Stimulated activated CD8-positive, alpha-beta memory T cell treated with anti-CD3 and anti-CD28 coated beads, Interleukin-15, amount 100 ng/mL, for 48 hours (primary cell): Measurements from ENCODE around the gene CAPN2.

Experiments used
- DNase-seq, 2 donors: peaks; one replicate each; pipeline ENCODE4 v3.0.0-alpha.2; 2020; ENCODE audit warnings: low read depth in 2 of 2

The CAPN2 gene

DNA sequence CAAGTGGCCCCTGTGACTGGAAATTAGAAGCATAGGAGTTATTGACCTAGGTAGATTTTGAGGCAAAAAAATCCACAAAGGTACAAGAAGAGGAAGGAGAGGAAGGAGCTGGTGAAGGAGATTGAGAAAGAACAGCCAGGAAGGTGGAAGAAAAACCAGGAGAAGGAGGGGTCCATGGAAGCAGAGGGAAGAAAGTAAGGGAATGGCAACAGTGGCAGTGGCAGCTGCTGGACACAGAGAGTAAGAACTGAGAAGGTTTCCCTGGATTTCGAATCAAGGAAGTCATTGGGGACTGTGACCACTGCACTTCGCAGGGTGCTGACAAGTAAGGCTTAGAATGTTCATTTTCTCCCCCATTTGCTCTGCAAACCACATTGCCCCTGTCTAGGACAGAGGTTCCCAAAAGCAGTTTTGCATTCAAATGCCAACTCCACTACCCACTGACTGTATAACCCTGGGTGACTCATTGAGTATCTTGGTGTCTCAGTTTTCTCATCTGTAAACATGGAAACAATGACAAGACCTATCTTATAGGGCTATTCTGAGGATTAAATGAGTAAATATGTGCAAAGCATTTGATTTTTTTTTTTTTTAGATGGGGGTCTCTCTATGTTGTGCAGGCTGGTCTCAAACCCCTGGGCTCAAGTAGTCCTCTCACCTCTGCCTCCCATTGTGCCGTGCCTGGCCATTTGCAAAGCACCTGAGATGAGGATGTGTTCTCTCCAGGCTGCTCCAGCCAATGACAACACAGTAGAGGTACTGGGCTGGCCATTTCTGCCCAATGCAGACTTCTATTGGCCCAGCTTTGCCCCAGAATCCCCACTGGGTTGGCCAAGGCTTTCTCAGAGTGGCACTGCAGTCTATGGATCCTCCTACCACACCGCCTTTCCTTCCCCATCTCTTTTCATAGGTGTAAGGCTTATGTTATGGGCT is 9.3 kb upstream of the CAPN2 start:
- DNase-seq = no peak

DNA sequence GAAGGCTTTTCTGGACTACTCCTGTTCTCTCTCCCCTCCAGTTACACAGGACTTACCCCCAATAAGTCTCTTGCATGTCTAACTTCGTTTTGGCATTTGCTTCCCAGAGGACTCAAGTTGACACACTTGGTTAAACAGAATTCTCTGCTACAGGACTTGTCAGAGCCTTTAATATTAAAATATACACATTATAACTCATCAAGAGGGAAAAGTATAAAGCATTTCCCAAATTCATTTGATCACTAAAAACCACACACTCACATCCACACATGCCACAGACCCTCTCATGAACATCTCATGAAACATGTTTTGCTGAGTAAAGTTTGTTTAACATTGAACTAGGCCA is 8.7 kb upstream of the CAPN2 start:
- no peak for DNase-seq

DNA sequence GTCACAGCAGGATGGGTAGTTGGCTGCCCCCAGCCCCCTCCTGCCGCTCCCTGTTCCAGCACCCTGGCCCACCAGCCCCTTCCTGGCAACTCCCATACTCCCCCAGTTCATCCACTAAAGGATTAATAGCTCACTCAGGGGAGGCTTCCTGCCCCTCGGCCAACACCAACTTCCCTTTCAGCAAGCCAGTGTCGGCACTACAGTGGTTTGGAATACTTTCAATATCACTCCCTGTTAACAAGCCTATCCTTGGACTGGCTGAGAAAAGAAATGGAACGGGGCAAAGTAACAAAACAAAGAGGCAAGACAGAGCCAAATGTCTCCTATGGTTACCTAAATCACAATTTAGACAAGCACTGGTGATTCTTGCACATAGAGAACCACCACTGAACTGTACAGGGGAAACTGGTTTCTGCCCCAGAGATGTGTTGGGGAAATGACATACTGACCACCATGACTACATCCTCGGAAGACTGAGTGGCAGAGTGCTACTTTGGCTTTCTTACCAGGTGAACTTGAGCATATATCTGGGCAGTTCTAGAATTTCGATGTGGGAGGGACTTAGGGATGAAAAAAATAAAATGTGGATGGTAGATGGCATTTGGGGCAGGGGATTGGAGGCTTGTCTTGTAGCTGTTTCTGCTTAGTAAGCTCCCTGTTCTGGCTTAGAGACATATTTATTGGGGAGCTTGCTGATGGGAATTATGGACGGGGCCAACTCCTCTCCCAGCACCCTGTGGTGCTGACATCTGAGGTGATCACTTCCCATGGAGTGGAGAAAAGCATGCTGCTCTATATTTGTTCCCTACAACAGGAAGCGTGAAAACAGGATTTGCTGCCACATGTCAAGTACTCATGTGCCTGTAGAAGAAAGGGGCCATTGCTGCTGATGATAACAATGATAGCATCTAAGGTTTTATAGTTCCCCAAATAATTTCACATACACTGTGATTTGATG is 7.1 kb upstream of the CAPN2 start:
- DNase-seq = no peak

DNA sequence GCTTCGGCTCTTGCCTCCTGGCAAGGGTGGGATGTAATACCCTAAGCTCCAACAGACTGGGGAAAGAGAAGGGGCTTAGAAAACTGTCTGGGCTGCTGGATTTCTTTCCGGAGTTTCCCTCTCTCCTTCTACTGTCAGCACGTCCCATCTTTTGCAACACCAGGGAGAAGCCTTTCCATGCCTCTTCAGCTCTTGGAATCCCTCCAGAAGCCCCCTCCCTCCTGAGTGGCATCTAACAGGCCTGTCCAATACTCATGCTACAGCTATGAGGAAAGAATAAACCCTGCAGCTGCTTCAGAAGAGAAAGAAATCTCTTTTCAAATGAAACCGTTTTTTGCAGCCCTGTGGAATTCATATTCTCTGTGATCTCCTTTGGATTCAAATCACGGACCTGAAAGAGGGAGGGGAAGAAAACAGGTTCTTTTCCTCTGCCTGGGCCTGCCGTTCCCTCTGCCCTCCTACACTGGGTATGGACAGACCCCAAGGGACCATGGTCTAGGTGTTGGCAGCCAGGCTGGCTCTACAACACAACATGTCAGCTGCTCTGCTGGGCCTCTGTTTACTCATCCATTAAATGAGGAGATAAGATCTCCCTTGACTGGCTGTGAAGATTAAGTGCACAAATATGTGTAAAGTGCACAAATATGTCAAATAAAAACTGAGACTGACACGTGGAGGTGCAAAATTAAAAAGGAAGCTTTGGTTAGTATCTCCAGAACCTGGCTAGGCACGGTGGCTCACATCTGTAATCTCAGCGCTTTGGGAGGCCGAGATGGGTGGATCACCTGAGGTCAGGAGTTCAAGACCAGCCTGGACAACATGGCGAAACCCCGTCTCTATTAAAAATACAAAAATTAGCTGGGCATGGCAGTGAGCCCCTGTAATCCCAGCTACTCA is 6.0 kb upstream of the CAPN2 start:
- DNase-seq = no peak

DNA sequence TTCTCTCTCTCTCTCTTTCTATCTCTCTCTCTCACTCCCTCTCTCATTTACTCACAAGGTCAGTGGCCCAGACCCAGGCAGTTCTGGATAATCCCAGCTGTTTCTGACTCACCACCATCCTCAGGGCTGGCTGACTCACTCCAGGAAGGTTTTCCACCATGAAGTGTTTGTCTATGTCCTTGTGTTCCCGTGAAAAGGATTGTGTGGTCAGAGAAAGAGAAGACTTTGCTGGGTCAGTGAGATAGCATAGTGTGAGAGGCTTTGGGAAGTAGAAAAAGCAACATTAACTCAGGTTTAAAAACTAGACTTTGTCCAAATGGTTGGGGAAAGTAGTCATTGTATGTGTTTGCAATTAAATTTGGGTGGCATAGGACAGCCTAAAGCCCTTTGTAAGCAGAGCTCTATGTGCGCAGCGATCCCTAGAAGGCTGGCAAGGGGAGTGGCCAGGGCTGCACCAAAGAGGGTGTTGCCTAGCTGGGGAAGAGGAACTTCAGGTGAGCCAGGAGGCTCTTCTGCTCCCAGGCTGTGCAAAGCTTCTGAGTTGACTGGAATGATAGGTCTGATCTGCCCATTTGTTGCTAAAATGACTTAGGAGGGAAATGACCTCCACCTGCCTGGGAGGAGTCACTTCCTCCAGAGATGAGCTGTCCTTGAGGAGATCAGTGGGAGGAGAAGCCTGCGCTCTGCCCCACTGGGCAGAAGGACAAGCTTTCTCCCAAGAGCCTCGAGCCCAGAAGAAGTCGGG is 4.9 kb upstream of the CAPN2 start:
- no peak for DNase-seq

DNA sequence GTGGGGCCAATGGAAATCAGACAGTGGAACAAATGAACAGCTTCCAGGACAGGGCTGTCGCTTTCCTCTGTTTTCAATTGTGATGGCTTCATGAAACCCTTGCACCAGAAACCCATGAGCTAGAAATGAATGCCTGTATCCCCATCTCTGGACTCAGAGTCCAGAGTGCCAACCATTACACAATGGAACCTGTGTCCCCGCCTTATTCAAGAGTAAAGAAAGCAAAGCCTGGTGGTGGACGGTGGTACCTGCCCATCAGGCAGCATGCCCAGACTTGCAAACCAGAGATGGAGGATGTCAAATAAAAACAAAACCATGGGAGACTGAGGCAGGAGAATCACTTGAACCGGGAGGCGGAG is 4.4 kb upstream of the CAPN2 start:
- no peak for DNase-seq

DNA sequence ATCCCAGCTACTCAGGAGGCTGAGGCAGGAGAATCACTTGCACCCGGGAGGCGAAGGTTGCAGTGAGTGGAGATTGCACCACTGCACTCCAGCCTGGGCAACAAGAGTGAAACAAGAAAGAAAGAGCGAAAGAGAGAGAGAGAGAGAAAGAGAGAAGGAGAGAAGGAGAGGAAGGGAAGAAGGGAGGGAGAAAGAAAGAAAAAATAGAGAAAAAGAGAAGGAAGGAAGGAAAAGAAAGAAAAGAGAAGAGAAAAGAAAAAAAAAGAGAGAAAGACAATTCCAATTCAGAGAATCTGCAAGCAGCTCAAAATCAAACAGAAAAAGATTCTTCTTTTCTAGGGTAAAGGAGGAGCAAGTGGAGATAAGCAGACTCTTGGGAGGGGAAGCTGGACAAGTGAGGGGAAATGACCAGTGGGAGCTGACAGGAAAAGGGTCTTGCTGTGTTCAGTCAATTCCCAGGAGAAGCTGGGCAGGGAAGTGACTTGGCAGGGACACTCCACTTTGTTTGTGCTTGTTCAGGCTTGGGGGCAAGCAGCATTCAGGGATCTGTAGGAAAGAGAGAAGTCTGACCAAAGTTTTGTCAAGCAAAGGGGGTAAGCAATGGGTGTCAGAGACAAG is 3.6 kb upstream of the CAPN2 start:
- DNase-seq = no peak

DNA sequence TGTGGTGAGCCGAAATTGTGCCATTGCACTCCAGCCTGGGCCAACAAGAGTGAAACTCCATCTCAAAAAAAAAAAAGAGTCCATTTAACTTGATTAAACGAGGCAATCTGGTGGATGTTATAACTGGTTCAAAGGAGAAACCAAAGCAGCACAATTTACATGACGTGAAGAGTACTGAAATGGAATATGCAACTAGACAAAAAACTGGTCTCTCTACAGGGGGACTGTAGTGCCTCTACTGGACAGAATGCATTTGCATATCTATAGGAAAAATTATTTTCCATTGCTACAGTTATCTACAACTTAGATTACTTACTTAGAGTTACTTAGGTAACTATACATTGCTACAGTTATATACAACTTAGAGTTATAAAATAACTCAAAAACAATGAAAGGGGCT is 2.7 kb upstream of the CAPN2 start:
- DNase-seq = no peak

DNA sequence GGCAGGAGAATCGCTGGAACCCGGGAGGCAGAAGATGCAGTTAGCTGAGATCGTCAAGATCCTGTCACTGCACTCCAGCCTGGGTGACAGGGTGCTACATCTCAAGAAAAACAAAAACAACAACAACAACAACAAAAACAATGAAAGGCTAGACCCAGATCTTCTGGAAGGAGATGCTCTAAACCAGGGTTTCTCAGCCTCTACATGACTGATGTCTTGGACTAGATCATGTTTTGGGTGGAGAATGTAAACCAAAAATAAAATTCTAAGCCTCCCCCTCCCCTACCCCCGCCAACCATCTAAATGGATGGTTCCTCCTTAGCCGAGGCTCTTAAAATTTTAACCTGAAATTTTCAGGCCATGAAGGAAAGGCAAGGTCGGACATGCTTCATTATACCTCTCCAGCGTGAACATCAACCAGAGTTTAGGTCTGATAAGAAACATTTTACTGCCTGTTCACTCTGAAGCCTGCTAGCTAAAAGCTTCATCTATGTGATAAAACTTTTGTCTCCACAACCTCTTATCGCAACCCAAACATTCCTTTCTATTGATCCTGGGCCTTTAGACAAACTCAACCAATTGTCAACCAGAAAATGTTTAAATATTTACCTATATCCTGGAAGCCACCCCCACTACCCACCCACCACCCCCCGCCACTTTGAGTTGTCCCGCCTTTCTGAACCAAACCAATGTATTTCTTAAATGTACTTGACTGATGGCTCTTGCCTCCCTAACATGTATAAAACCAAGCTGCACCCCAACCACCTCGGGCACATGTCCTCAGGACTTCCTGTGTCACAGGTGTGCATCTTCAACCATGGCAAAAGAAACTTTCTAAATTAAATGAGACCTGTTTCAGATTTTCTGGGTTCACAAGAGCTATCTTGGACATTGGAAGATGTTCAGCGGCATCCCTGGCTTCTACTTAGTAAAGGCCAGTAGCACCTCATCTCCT is 1.9 kb upstream of the CAPN2 start:
- DNase-seq = no peak

DNA sequence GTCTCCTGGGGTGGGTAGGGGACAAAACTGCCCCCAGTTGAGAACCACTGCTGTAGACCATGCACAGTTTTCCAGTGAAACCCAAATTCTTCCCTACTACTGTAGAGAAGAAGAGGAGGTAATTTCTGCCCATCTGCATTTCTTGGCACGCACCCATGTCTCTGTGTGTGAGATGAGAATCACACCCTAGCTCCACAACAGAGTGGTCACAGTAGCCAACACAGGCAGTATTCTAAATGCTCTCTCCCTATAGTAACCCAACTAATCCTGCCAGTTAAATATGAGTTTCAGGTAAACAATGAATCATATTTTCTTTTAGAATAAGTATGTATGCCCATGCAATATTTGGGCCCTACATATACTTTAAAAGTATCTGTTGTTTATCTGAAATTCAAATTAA is 1.2 kb upstream of the CAPN2 start:
- DNase-seq = no peak

DNA sequence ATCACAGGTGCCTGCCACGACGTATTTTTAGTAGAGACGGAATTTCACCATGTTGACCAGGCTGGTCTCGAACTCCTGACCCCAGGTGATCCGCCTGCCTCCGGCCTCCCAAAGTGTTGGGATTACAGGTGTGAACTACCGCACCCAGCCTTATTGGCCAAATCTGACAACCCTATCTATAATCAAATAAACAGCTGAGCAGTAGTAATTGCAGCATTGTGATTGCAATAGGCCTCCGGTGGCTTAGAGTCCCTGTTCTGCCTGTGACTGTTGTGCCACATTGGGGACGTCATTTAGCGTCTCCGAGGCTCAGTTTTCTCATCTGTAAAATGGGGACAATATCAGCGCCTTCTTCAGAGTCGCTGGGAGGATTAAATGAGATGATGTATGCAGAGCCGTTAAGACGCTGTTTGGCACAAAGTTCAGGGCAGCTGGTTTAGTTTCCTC is 569 bp upstream of the CAPN2 start:
- DNase-seq = no peak

DNA sequence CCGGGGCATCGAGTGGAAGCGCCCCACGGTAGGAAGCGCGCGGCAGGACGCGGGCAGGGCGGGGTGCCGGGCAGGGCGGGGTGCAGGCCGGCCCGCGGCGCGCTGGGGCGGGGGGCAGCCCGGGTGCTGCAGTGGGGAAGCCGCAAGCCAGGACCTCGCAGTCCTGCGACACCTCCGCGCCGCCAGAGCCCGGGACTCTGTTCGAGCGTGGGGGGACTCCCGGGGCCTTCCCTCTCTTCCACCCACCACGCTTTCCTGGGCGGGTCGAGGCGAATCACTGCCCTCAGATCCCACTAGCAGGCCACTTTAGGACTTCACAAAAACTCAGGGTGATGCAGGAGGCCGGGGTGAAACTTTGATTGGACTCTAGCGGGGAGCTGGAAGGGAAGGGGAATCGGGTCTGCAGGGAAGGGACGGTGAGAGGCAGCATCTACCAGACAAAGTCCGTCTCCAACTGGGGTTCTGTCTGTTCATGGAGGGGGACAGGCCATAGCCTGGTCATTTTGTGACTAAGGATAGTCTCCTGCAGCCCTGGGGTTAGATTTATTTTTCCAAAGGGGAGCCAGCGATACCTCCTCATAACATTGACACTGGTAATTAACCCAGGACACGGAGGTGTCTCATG is 623 bp downstream of the CAPN2 start:
- DNase-seq = peak in 1 of 2 donors; percentile 34

DNA sequence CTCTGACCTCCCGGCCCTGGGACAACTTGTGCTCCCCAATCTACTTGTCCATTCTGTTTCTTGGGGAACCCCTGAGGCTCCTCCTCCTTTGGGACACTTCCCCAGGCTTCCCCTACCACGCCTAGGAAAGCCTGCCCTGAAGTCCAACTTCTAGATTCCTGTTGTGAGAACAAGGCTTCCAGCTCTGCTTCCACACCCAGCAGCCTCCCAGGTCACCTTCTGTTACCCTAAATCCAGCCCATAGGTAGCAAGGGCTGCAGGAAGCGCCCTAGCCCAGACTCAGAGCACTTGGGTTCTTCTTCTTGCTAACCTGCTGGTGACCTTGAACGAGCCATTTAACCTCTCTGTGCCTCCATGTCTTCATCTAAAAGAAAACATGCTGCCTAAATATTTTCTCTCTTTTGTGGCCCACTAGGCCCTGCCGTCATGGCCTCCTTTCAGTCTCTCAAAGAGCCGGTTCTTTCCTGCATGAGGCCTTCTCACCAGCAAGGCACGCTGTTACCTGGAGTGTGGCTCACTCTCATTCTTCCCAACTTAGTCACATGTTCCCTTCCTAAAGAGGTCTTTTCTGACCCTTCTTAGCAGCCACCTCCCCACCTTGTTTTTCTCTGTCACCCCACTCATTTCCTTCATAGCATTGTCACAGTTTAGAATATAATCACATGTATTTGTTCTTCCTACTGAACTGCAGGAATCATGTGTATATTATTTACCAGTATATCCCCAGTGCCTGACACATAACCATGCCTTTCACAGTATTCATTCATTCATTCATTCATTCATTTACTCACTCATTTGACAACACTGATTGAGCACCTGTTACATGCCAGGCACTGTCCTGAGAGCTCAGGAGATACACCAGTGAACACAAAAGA is 1.4 kb downstream of the CAPN2 start:
- DNase-seq = no peak

DNA sequence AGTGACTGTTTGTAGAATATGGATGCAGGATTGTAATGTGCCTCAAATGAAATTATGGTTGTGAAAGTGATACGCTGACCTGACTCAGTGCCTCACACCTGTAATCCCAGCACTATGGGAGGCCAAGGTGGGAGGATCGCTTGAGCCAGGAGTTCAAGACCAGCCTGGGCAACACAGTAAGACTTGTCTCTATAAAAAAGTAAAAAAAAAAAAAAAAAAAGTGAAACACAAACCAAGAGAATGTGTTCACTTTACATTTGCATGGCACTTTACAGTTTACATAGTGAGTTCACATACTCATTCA is 2.0 kb downstream of the CAPN2 start:
- no peak for DNase-seq

DNA sequence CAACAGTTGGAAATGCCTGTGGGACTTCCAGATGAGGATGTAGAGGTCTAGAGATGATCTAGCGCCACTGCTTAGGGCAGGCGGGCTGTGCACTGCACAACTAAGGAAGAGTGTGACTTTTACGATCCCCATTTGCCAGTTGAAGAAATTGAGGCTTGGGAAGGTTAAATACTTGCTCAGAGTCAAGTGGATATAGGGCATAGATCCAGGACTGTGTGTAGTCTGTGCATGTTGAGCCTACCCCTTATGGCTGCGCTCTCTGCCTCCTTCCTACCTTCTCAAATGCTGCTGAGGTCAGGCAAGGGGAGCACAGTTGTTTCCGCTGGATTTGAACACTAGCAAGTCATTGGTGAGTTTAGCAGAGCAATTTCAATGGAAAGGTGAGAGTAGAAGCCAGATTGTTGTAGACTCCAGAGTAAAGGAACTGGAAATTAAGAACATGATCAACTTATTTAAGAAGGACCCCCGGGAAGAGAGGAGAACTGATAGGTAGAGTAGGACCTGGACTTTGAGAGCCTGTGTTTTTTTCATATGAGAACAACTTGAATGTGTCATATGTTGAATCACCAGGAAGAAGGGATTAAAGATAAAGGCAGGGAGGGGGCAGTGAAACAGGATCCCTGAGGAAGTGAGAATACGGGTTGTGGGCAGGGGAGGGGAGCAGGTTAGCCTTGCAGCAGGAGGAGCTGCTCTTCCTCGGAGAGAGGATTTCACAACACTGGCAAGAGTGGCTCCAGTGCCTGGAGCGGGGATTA is 2.7 kb downstream of the CAPN2 start:
- no peak for DNase-seq

DNA sequence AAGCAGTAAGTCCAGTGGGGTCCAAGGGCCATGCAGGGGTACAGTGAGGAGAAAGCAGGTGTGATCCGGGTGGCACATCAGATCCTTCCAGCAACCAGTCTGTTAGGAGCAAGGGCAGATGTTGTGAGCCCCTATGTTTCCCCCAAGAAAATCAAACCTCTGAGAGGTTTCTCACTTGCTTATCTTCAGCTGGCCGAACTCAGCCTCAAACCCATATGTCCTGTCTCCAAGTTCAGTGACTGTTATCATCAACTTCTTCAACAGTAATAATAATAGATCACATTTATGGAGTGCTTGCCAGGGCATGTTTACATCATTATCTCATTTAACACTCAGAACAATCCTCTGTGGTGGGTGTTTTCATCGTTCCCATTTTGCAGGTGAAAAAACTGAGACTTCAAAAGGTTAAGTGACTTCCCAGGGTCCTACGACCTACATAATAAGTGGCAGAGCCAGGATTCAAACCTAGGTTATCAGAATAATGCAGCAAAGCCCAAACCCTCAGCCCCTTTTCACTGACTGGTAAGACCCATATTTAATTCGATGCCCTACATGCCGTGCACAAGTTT is 3.3 kb downstream of the CAPN2 start:
- DNase-seq = no peak

DNA sequence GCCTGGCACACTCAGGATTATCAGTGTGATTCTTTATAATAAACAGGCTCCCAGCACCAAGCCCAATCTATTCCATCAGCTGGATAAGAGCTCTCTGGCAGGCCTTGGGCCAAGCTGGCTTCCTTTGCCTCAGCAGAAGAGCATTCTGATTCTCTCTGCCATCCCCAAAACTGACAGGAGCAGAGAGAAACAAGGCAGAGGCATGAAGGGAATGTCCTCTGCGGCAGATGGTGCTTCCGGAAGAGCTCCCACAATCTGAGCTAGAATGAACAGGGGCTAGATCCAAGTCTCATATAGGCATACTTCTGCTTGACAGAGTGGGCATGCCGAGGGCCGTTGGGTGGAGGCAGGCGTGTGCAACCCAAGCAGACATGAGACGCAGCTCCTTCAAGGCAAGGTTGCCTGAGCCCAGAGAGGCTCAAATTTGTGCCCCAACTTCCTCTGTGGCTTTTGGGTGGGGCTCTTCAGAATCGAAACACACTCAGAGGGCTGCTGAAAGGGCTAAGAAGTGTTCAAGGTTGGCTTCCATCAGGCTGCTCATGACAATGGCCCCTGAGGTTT is 4.0 kb downstream of the CAPN2 start:
- no peak for DNase-seq
